Right ventricle myocardium superior (tissue), 1 donor: Measurements from ENCODE around the gene GABRP. TPM values are rescaled to one million over a fixed set of nuclear protein-coding genes. Genes with fewer than 3 reads are reported as not detected.
A peak's percentile ranks its signal among the peaks of the same experiment; 100 is the strongest.

Experiments used
- ATAC-seq: fragments of 200-7000 bp; cut with Tn5 transposase; one replicate; pipeline ENCODE4 v1.9.1; 2020; ENCODE audit warnings: mild to moderate bottlenecking; ENCODE audit not compliant: poor library complexity
- DNase-seq: peaks from one replicate; pipeline ENCODE4 v3.0.0-alpha.2; 2020
- intact Hi-C: fragments of 100-400 bp; cut with DNase I; formaldehyde crosslinking; loops from one replicate; pipeline ENCODE4 v1.11.2; 2022
- total RNA-seq: library from RNA; stranded (reverse); fragmentation: NEBNext Ultra II Directional; extraction: Animal tissue kit (Norgen Biotek cat#: 25700); gene quantifications from one replicate; pipeline ENCODE4 v1.2.1, GENCODE V29; 2021
- donor health status: DM: no; HTN: yes; CAD: no; lungs with severe emphysema.

The GABRP gene
- total RNA-seq, 1 donor from 2014 or later, result 0.13 TPM

DNA sequence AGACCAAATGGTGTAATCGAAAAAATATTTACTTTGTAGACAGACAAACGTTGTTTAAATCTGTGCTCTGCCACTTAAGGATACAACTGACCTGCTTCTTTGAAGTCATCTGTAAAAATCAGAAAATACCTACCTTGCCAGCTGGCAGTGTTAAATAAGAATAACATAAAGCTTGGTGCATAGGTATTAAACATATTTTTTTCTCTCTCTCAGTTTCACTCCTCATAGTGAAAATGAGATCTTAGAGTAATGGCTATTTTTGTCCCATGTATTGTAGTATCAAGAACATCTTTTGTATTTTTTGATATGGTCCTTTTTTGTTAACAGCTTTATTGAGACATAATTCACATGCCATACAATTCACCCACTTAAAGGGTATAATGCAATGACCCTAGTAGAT, 60.3 kb downstream of the GABRP start:
- intact Hi-C loops, result no loop called here
- no peak for DNase-seq
- ATAC-seq, result no peak

DNA sequence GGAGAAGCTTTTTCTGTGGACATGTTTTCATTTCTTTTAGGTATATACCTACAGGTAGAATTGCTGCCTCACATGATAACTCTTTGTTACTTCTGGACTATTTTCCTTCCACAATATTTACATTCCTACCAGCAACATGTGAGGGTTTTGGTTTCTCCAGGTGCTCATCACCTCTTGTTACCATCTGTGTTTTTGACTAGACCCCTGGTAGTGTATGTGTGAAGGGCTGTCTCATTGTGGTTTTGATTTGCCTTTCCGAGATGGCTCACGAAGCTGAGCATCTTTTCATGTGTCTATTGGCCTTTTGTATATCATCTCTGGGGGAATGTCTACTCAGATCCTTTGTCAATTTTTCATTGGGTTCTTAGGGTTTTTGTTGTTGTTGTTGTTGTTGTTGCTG, 61.1 kb downstream of the GABRP start:
- DNase-seq (no peak), ATAC-seq (no peak)
- intact Hi-C loops, result no loop called here

DNA sequence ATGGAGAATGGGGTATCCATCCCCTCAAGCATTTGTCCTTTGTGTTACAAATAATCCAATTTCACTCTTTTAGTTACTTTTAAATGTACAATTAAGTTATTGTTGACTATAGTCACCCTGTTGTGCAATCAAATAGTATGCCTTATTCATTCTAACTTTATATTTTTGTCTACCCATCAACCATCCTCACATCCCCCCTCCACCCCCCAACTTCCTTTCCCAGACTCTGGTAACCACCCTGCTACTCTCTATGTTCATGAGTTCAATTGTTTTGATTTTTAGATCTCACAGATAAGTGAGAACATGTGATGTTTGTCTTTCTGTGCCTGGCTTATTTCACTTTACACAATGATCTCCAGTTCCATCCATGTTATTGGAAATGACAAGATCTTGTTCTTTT, 62.9 kb downstream of the GABRP start:
- intact Hi-C loops, result no loop called here
- ATAC-seq (no peak), DNase-seq (no peak)

GRCh38 chr5:170846846-170847245, 63.3 kb downstream of the GABRP start:
- intact Hi-C loops, result no loop called here
- ATAC-seq, result no peak

DNA sequence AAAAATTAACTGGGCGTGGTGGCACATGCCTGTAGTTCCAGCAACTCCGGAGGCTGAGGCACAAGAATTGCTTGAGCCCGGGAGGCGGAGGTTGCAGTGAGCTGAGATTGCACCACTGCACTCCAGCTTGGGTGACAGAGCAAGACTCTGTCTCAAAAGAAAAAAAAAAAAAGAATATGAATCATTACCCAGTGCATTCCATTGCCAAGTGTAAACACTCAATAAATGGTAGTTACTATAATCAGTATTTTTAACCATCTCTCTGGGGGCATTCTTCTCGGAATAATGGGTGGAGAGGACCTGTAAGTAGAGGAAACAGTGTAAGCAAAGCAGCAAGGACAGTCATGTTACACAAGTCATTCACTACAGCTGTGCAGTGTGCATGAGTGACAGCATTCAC, 64.5 kb downstream of the GABRP start:
- intact Hi-C loops, result no loop called here
- DNase-seq, result no peak
- no peak for ATAC-seq

More at GRCh38 chr5:170846846-170847245, 63.3 kb downstream of the GABRP start:
- no peak for DNase-seq

- ATAC-seq (no peak), DNase-seq (no peak)
- intact Hi-C loops, result no loop called here
Measured at GRCh38 chr5:170849374-170849773, 65.8 kb downstream of the GABRP start.

DNA sequence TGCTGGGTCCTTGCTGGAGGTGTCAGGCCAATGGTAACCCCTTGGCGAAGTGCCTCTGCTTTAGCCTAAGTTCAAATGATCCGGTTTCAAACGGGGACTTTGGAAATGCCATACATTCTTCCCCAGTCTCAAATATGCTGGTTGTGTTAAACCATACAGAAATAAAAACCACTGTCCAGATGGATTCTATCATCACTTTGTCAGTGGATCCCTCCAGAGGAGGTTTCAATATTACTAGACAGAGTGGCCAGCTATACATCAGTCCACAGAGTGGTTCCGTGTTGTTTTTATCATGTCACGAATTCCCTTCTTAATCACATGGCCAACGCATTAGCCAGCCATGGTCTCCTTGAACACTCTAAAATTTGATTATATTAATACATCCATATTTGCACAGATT, 71.0 kb downstream of the GABRP start:
- ATAC-seq (no peak), DNase-seq (no peak)
- intact Hi-C loops, result no loop called here

DNA sequence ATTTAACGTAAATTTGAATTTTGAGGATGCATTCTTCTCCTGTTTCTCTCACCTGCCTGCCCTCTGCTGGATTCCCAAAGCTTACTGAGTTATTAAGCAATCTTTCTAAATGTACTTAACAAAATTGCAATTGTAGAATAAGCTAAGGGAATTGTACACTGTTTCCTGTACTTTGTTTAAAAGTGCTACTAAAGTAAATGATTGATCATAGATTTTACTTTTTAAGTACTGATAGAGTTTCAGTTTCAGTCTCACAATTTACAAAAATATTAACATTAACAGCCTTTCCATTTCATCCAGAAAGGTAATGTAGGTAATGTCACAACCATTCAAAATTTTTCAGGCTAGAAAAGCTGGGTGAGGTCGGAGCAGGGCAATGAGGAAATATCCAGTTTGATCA, 73.5 kb downstream of the GABRP start:
- DNase-seq, result no peak
- intact Hi-C loops, result no loop called here
- no peak for ATAC-seq

DNA sequence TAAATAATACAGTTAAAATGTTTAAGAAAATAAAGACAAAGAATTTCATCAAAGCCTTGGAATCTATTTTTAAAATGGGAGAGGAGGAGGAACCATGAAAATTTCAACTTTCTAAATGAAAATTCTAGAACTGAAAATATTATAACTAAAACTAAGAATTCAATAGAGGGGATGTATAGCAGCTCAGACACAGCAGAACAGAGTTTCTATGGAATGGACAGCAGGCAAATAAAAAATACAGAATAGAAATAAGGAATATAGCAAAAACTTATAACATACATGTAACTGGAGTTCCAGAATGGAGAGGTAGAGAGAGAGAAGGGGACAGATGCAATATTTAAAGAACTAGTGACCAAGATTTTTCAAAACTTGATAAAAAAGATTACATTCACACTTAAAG, 76.9 kb downstream of the GABRP start:
- no peak for ATAC-seq
- intact Hi-C loops, result no loop called here
- no peak for DNase-seq

DNA sequence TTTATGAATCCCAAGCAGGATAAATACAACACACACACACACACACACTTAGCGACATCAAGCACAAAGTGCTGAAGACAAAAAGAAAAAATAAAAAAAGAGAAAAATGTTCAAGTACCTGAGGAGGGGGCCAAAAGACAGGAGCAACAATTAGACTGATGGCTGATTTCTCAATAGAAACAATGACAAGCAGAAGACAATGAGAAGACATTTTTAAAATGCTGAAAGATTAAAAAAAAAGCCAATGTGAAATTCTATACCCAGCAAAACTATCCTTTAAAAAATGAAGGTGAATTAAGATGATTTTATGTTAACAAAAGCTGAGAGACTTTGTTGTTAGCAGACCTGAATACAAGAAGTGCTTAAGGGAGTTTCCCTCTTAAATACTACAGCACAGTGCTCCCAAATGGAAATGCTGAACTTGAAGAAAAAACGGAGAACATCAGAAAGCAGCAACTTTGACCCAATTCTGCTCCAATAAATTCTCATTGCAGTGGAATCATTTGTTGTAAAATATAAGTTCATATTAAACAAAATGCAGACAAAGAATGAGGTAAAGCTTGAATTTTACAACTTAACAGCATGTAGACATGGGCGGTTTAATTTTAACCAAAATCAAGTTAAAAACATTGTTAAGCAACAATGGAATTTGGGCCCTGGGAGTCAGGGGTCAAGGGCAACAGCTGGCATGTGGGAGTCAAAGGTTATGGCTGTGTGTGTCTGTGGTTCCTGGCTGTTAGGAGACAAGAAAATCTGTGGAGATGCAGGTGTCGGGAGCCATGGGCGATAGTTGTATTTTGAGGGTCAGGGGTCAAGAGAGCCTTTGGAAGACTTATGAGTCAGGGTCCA, 77.5 kb downstream of the GABRP start:
- DNase-seq (peak; percentile 33), ATAC-seq (no peak)
- intact Hi-C loops, result no loop called here

DNA sequence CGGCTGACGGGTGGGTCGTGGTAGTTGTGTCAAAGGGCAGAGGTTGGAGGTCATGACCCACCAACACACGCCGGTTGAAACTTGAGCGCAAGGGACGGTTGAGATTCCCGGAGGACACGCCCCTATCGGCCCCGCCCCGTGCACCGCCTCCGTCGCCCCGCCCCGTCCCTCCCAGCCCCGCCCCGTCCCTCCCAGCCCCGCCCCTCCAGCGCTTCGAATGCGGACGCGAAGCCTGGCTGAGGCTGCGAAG, 78.1 kb downstream of the GABRP start:
- DNase-seq, result no peak
- ATAC-seq, result no peak
- intact Hi-C loops, result no loop called here

GRCh38 chr5:170861917-170862766, 78.6 kb downstream of the GABRP start, which contains the start of gene RANBP17:
RANBP17 (plus strand) TSS chr5:170862018.
- DNase-seq, result peak; percentile 43
- intact Hi-C loops, result no loop called here
- peak; percentile 88 for ATAC-seq

DNA sequence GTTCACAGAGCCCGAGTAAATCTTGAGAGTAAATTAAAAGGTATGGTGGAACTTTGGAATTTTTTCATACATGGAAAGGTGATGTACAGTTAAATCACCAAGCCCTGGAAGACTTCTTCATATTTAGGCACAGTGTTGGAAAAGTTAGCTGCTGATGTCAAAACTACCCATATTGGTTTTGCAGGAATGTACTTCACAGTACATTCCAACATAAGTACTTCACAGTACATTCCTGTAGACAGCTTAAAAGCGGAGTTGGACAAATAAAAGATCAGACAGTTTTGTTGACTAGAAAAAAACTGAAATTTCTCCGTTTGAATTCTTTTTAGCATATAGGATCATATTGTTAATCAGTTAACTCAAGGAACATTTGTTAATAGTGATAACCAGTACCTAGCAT, 80.1 kb downstream of the GABRP start:
- intact Hi-C loops, result no loop called here
- DNase-seq (no peak), ATAC-seq (no peak)

Other genes with a start within 250 kb of the GABRP start
- 2.9 TPM for gene RANBP17, start 78.3 kb downstream of the GABRP start, total RNA-seq